Activated CD8-positive, alpha-beta T cell treated with anti-CD3 and anti-CD28 coated beads for 36 hours (primary cell): Measurements from ENCODE around the gene RASGRP4. TPM values are rescaled to one million over a fixed set of nuclear protein-coding genes. Genes with fewer than 3 reads are reported as not detected.

Experiments used
- ATAC-seq: fragments of 200-7000 bp; cut with Tn5 transposase; one replicate; pipeline ENCODE4 v1.10.0; 2021; ENCODE audit warnings: mild to moderate bottlenecking, moderate library complexity
- CTCF ChIA-PET: fragments of 350-600 bp; sonication (Branson Sonifier 250); formaldehyde crosslinking; loops from one replicate; lab custom pipeline; 2021; ENCODE audit warnings: antibody characterized with exemption; lab: Charles Lee
- POLR2A ChIA-PET: fragments of 350-600 bp; sonication (Branson Sonifier 250); formaldehyde crosslinking; loops from one replicate; lab custom pipeline; 2021; ENCODE audit warnings: antibody characterized with exemption; lab: Charles Lee
- DNase-seq: peaks from one replicate; pipeline ENCODE4 v3.0.0-alpha.2; 2020
- H3K27ac Mint-ChIP-seq: one replicate; pipeline ENCODE4 v1.8.0; 2021; ENCODE audit warnings: mild to moderate bottlenecking, mixed read lengths
- H3K27me3 Mint-ChIP-seq: one replicate; pipeline ENCODE4 v1.8.0; 2021; ENCODE audit warnings: mixed read lengths
- H3K36me3 Mint-ChIP-seq: one replicate; pipeline ENCODE4 v1.8.0; 2021; ENCODE audit warnings: low read depth, mixed read lengths
- H3K4me1 Mint-ChIP-seq: one replicate; pipeline ENCODE4 v1.8.0; 2021; ENCODE audit warnings: low read depth, mixed read lengths
- H3K4me3 Mint-ChIP-seq: one replicate; pipeline ENCODE4 v1.8.0; 2021; ENCODE audit warnings: mild to moderate bottlenecking, moderate library complexity, mixed read lengths
- H3K9me3 Mint-ChIP-seq: one replicate; pipeline ENCODE4 v1.8.0; 2021; ENCODE audit warnings: mixed read lengths
- CTCF ChIP-seq: fragments of 200-600 bp; IDR thresholded peaks from one replicate; pipeline ENCODE4 v1.8.0; 2022; ENCODE audit warnings: antibody characterized with exemption, mild to moderate bottlenecking
- intact Hi-C: fragments of 100-400 bp; cut with micrococcal nuclease; formaldehyde crosslinking; loops from one replicate; pipeline ENCODE4 v1.10.0; 2022
- total RNA-seq, 2 experiments: library from RNA; stranded (reverse); gene quantifications; one replicate each; pipeline ENCODE4 v1.2.3, GENCODE V29; 2021

RASGRP4 gene
- total RNA-seq, 2 experiments from 2014 or later: 1.4 to 1.8 TPM

- POLR2A ChIA-PET: no interaction called here
- no peak overlapping the region for H3K27ac Mint-ChIP-seq
- peak; percentile 56 for ATAC-seq
Observed at GRCh38 chr19:38452430-38453366, 26.7 kb upstream of the RASGRP4 start.

DNA sequence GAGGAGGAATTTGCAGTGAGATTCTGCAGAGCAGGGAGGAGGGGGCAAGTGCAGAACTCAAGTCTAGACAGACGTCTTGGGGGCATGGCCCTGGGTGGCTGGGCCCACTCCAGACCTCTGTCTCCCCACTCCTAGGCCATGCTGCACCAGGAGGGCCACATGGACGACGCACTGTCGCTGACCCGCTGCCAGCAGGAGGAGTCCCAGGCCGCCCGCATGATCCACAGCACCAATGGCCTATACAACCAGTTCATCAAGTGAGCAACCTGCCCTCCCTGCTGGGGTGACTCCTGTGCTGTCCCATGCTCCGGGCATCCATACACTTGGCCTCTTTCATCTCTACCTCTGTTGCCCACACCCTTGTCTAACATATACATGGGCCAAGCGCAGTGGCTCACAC lies 25.6 kb upstream of the RASGRP4 start:
- Mint-ChIP-seq H3K36me3 (no peaks in the 10 kb centered on the region), H3K27me3 (peaks cover 3% of the 10 kb centered on the region), H3K9me3 (no peaks in the 10 kb centered on the region), H3K4me1 (peaks cover 6% of the 10 kb centered on the region), H3K4me3 (no peak overlapping the region), H3K27ac (no peak overlapping the region)
- ATAC-seq: no peak
- no peak for DNase-seq
- POLR2A ChIA-PET: no interaction called here
- CTCF ChIA-PET: no interaction called here
- no peak for TF ChIP-seq CTCF
- intact Hi-C loops: no loop called here

More at GRCh38 chr19:38452430-38453366, 26.7 kb upstream of the RASGRP4 start:
- Mint-ChIP-seq H3K4me3 (no peak overlapping the region), H3K9me3 (no peaks in the 10 kb centered on the region), H3K27me3 (peaks cover 3% of the 10 kb centered on the region), H3K4me1 (peaks cover 6% of the 10 kb centered on the region), H3K36me3 (no peaks in the 10 kb centered on the region)
- intact Hi-C loops: no loop called here
- no peak for TF ChIP-seq CTCF
- DNase-seq: peak; percentile 42
- CTCF ChIA-PET: no interaction called here

DNA sequence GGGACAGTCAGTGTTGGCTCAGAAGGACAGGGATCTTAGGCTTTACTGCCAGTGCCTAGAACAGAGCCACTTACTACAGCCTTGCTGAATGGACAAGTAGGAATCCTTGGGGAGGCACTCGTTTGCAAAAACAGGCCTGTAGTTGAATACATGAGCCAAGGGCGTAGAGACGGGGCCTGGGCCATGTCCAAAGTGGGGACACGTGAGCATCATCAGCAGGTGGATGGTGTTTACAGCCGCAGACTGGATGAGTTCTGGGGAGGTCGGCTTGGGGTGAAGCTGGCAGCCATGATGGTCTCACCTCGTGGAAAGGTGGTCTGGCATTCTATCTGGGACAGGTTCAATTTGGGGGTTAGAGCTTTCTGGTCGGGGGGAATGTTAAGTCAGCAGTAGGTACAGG lies 25.0 kb upstream of the RASGRP4 start:
- Mint-ChIP-seq H3K27ac (no peak overlapping the region), H3K27me3 (peaks cover 3% of the 10 kb centered on the region), H3K36me3 (no peaks in the 10 kb centered on the region), H3K4me1 (peaks cover 6% of the 10 kb centered on the region), H3K9me3 (no peaks in the 10 kb centered on the region), H3K4me3 (no peak overlapping the region)
- TF ChIP-seq CTCF: no peak
- ChIA-PET POLR2A (interaction anchor here (1.1 kb wide), 1 partner anchor 11 kb away, joined by 4 read pairs; no protein-coding TSS in a partner anchor), CTCF (no interaction called here)
- no peak for DNase-seq
- intact Hi-C loops: no loop called here
- no peak for ATAC-seq

- Mint-ChIP-seq H3K36me3 (no peaks in the 10 kb centered on the region), H3K4me3 (no peak overlapping the region), H3K9me3 (no peaks in the 10 kb centered on the region), H3K4me1 (peaks cover 6% of the 10 kb centered on the region), H3K27me3 (peaks cover 3% of the 10 kb centered on the region), H3K27ac (no peak overlapping the region)
- ChIA-PET POLR2A (no interaction called here), CTCF (interaction anchor here (1.9 kb wide), 1 partner anchor 47 kb away, joined by 5 read pairs; the partner anchor contains the start of gene FAM98C)
- DNase-seq (no peak), ATAC-seq (no peak)
- intact Hi-C loops: no loop called here
- no peak for TF ChIP-seq CTCF
Observed at GRCh38 chr19:38449518-38449917, 23.5 kb upstream of the RASGRP4 start.

GRCh38 chr19:38448225-38448624 lies 22.2 kb upstream of the RASGRP4 start:
- no peak for ATAC-seq
- TF ChIP-seq CTCF: no peak
- no peaks in the 10 kb centered on the region for H3K36me3 Mint-ChIP-seq

More at GRCh38 chr19:38448225-38448624, 22.2 kb upstream of the RASGRP4 start:
- POLR2A ChIA-PET: no interaction called here
- no peaks in the 10 kb centered on the region for H3K9me3 Mint-ChIP-seq
- H3K4me3 Mint-ChIP-seq: no peak overlapping the region
- no peaks in the 10 kb centered on the region for H3K4me1 Mint-ChIP-seq
- intact Hi-C loops: no loop called here
- H3K27ac Mint-ChIP-seq: no peak overlapping the region
- CTCF ChIA-PET: interaction anchor here (1.9 kb wide), 1 partner anchor 45 kb away, joined by 5 read pairs; the partner anchor contains the start of gene FAM98C
- H3K27me3 Mint-ChIP-seq: peaks cover 3% of the 10 kb centered on the region
- DNase-seq: no peak
